HUES6 (cell line): ENCODE data around the gene PSEN2.

ENCODE experiments used
- H3K27ac ChIP-seq: 2 replicates; pipeline ENCODE4 v1.7.0; 2013; ENCODE audit warnings: low read depth, mild to moderate bottlenecking, low read length, inconsistent platforms
- H3K27me3 ChIP-seq: 2 replicates; pipeline ENCODE4 v1.6.1; 2013; ENCODE audit warnings: low read length; ENCODE audit not compliant: control insufficient read depth, insufficient read depth
- H3K36me3 ChIP-seq: 2 replicates; pipeline ENCODE4 v1.6.1; 2013; ENCODE audit warnings: low read length; ENCODE audit not compliant: control insufficient read depth, insufficient read depth
- H3K4me1 ChIP-seq: 2 replicates; pipeline ENCODE4 v1.6.1; 2013; ENCODE audit warnings: low read length; ENCODE audit not compliant: control insufficient read depth, insufficient read depth
- H3K4me3 ChIP-seq: 2 replicates; pipeline ENCODE4 v1.5.1; 2013; ENCODE audit warnings: low read depth, low read length
- H3K9ac ChIP-seq: one replicate; pipeline ENCODE4 v1.6.1; 2013; ENCODE audit warnings: mild to moderate bottlenecking, low read length
- H3K9me3 ChIP-seq: 2 replicates; pipeline ENCODE4 v1.6.1; 2013; ENCODE audit warnings: low read depth, low read length; ENCODE audit not compliant: control insufficient read depth, insufficient read depth

The PSEN2 gene

DNA sequence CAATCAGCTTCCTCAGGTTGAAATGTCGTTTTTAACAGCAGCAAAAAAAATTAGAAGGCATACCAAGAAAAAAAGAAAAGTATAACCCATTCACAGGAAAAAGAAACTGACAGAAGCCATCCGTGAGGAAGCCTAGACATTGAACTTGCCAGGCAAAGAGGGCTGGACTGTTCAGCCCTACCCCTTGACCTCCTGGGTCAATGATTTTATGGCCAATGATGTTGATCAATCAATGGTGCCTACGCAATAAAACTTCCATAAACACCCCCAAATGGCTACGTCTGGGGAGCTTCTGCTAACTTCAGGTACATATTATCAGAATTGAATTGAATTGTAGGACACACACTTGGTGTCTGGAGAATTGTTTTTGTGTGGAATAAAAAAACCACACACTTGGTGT, 4.8 kb upstream of the PSEN2 start:
- Histone ChIP-seq H3K36me3 (no peaks in the 10 kb centered on the region), H3K27ac (no peak overlapping the region), H3K4me3 (no peak overlapping the region), H3K27me3 (no peaks in the 10 kb centered on the region), H3K4me1 (peaks cover 31% of the 10 kb centered on the region), H3K9me3 (no peaks in the 10 kb centered on the region), H3K9ac (no peak overlapping the region)

DNA sequence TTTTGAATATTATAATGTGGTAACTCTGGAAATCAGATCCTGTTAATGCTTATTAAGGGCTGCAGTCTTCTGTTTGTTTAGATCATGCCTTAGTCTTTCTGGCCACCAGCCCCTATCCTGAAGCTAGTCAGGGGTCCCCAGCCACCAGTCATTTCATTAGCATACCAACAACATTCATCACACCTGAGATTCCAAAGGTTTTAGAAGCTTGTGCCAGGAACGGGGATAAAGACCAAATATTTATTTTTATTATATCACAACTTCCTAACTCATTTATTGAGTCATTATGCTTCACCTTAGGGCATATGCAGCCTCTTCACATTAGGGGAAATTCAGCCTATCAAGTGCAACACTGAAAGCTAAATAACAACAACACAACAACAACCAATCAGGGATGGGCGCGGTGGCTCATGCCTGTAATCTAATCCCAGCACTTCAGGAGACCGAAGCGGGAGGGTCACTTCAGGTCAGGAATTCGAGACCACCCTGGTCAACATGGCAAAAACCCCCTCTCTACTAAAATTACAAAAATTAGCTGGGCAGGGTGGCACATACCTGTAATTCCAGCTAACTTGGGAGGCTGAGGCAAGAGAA, 2.9 kb upstream of the PSEN2 start:
- H3K9ac ChIP-seq = no peak overlapping the region
- H3K9me3 ChIP-seq = no peaks in the 10 kb centered on the region
- peaks cover 38% of the 10 kb centered on the region for H3K4me1 ChIP-seq
- no peaks in the 10 kb centered on the region for H3K36me3 ChIP-seq
- no peak overlapping the region for H3K4me3 ChIP-seq
- H3K27ac ChIP-seq = no peak overlapping the region
- H3K27me3 ChIP-seq = peaks cover 10% of the 10 kb centered on the region

DNA sequence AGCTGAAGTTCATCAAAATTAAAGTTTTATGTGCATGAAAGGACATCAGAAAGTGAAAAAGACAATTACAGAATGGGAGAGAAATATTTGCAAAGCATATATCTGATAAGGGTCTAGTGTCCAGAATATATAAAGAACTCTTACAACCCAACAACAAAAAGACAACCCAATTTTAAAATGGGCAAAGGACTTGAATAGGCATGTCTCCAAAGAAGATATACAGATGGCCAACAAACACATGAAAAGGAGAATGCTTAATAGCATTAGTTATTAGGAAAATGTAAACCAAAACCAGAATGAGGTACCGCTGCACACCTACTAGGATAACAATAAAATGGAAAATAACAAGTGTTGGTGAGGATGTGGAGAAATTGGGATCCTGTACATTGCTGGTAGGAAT, 1.7 kb upstream of the PSEN2 start:
- Histone ChIP-seq H3K36me3 (no peaks in the 10 kb centered on the region), H3K9me3 (no peaks in the 10 kb centered on the region), H3K27me3 (peaks cover 10% of the 10 kb centered on the region), H3K4me3 (no peak overlapping the region), H3K27ac (no peak overlapping the region), H3K9ac (no peak overlapping the region), H3K4me1 (peaks cover 29% of the 10 kb centered on the region)

DNA sequence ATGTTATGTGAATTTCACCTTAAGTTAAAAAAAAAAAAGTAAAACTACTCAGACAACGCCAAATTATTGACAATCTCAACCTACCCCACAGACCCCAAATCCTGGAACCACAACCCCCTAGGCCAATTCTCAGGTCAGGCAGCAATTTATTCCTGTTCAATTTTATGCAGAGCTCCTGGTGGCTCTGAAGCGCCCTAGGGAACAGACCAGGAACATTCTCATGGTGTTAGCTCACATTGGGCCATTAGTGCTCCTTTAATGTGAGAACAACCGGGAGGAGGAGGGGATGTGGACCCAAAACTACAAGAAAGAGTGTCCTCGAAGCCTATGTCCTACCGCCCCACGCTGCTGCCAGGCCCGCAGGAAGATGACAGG, 403 bp upstream of the PSEN2 start:
- H3K27ac ChIP-seq = no peak overlapping the region
- no peaks in the 10 kb centered on the region for H3K36me3 ChIP-seq
- peaks cover 10% of the 10 kb centered on the region for H3K27me3 ChIP-seq
- H3K4me3 ChIP-seq = peak overlapping the region; percentile 66
- no peak overlapping the region for H3K9ac ChIP-seq
- no peaks in the 10 kb centered on the region for H3K9me3 ChIP-seq
- H3K4me1 ChIP-seq = peaks cover 38% of the 10 kb centered on the region

DNA sequence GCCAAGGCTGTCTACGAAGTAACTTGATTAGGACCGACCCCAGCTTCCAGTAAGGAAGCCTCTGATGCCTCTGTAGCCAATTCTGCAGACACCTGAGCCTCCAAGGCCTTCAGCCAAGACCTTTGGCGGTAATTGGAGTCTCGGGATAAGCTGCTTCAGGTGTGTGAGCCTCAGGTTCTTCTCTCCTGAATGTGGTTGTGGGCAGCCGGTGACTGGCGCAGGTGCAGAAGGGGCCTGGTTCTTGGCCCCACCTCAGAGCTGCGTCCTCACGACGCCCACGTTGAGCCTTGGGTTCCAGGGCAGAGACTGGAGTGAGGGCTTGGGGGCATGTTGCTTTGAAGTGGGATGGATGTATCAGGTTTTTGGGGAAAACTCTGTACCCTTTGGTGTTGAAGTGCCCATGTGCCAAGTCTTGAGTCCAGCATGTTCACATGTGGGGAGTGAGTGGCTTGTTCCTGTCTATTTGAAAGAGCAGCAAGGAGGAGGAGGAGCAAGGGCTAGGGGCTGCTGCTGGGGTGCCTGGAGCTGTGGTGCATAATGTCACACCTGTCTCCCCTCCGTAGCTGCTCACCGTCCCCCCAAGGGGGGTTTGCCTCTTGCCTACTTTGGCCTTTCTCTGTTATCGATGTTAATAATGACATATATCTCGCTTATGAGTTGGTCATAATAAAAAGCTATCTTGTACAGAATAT, 1.4 kb downstream of the PSEN2 start:
- H3K4me1 ChIP-seq = peaks cover 50% of the 10 kb centered on the region
- peaks cover 8% of the 10 kb centered on the region; the same call in 1 of the 2 replicates for H3K36me3 ChIP-seq
- peaks cover 10% of the 10 kb centered on the region for H3K27me3 ChIP-seq
- H3K4me3 ChIP-seq = peak overlapping the region; percentile 66
- no peak overlapping the region for H3K9ac ChIP-seq
- no peaks in the 10 kb centered on the region for H3K9me3 ChIP-seq
- H3K27ac ChIP-seq = no peak overlapping the region

DNA sequence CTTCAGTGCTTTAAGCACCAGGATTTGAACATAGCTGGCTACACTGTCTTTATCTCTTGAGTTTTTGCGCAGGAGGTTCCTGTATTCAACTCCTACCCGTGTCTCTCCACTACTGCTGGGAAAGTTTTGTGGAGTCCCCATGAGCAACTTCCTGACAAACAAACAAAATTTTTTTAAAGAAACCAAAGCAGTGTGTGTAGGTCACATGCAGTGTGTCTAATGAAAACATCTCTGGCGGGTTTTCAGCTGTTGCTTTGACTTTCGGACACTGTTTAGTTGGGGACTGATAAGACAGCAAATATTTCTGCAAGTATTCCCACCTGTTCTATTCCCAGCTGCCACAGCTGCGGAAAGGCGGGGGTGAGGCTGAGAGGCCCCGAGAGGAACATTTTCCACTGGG, 2.0 kb downstream of the PSEN2 start:
- H3K27ac ChIP-seq = no peak overlapping the region
- H3K36me3 ChIP-seq = peaks cover 13% of the 10 kb centered on the region
- no peak overlapping the region for H3K9ac ChIP-seq
- H3K9me3 ChIP-seq = no peaks in the 10 kb centered on the region
- H3K4me1 ChIP-seq = peaks cover 49% of the 10 kb centered on the region
- peaks cover 10% of the 10 kb centered on the region for H3K27me3 ChIP-seq
- no peak overlapping the region for H3K4me3 ChIP-seq

DNA sequence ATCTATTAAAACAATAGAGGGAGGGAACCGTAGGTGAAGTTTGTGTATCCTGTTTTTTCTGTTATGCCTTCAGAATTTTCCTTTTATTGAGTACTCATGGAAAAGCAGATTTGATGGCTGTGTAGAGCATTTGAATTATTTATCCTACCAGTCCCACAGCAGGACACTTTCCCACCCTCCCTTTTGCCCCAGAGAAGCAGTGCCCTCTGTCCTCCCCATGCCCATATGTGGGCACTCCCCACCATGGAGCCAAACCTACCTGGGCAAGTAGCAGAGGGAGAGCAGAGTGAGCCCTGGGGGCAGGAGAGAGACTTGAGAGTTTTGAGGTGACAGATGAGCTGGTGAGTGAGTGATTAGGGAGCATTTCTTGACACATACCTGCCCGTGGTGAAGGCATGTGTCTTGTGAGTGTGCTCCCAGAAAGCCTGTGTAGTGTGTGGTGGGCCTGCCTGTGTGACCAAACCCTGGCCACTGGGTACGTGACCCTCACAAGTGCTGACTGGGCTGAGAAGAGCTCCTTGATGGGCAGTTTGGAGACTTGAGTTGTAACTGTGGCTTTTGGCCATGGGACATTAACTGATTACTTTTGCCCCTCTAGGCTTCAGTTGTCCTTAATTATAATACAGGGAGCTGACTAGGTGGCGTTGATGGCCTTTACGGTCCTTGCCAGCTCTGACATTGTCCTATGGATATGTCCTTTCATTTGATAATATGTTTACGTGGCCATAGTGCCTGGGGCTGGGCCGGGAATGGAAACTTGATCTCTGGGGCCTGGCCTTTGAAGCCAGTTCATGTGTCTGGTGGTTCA, 3.6 kb downstream of the PSEN2 start:
- Histone ChIP-seq H3K4me1 (peaks cover 42% of the 10 kb centered on the region), H3K36me3 (peaks cover 20% of the 10 kb centered on the region), H3K27ac (no peak overlapping the region), H3K9ac (no peak overlapping the region), H3K9me3 (no peaks in the 10 kb centered on the region), H3K4me3 (no peak overlapping the region), H3K27me3 (peaks cover 10% of the 10 kb centered on the region)

DNA sequence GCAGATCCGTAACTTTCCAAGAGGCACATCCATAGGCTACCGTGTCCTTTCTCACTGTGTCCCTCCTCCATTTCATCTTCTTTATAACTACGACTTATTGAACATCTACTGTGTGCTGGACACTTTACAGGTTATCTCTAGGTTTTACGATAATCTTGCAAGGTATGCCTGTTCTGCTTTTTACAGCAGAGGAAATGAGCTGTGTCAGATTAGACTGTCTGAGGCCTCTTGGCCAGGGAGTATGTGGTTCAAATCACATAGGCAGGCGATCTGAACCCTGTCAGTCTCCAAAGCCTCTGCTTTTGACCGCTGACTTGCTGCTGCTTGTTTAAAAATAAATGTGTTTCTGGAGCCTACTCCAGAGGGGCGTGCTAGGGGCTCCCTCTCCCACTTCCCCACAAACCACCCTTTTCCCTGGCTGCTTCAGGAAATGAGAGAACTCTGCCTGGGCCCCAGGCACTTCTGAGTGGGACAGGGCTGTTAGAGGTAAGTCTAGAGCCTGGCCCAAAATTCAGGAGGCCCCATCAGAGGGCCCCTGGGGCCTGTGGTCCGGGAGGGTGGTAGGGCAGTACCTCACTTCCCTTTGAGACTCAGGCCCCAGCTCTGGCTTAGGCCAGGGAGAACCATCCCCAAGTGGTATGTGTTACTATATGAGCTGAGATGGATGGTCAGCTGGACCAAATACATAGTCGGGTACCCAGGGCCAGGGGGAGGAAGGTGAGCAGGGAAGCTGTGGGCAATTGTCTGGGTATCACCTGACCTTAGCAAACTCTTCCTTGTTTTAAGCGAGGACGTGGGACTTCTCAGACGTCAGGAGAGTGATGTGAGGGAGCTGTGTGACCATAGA, 4.4 kb downstream of the PSEN2 start:
- no peak overlapping the region for H3K27ac ChIP-seq
- H3K4me1 ChIP-seq = peaks cover 41% of the 10 kb centered on the region
- H3K36me3 ChIP-seq = peaks cover 26% of the 10 kb centered on the region
- H3K4me3 ChIP-seq = no peak overlapping the region
- H3K9ac ChIP-seq = no peak overlapping the region
- no peaks in the 10 kb centered on the region for H3K9me3 ChIP-seq
- H3K27me3 ChIP-seq = peaks cover 10% of the 10 kb centered on the region

DNA sequence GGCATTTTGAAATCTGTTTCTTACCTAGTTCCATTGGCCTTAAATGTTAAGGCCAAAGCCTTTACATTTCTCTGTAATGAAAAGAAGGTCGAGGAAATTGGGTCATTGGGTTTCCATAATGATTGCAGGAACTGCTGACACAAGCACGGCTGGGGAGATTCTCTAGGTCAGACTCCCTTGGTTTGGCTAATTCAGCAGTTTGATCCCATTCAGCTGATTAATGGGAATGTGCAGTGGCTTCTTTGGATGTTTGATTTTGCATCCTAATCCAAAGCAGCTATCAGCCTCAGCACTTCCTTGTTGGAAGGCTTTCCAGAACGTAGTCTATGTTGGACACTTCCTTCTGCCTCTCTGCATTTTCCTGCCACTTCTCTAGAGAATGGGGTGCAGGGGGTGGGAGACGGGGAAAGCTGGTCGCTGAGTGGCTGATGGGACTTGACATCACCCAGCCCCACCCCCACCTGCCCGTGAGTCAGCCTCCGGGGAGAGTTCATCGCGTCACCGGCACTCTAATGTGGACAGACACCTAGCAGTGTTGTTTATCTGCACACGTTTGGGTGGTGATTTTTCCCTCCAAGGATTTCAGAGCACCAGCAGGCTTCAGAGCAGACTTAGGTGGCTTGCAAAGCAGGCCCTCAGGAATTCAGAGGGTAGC, 5.4 kb downstream of the PSEN2 start:
- Histone ChIP-seq H3K9me3 (no peaks in the 10 kb centered on the region), H3K27ac (no peak overlapping the region), H3K36me3 (peaks cover 32% of the 10 kb centered on the region), H3K4me3 (no peak overlapping the region), H3K9ac (no peak overlapping the region), H3K4me1 (peaks cover 37% of the 10 kb centered on the region), H3K27me3 (peaks cover 10% of the 10 kb centered on the region)

DNA sequence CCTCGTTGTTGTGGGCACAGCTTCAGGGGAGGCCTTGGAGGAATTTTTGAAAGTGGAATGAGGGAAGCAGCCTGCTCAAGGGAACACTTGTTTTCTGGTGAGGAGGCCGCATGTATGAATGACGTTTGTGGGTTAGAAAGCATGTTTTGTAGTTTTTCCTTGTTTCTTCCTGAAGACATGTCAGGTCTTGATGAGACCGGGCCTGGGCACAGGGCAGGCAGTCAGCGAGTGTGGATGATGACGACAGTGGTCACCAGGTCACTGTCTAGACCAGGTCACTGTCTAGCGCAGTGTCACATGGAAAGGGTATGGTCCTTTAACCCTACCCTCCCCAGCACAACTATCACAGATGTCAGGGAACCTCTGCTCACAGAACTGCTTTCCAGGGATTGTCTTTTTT, 7.3 kb downstream of the PSEN2 start:
- H3K27ac ChIP-seq = no peak overlapping the region
- no peak overlapping the region for H3K9ac ChIP-seq
- H3K27me3 ChIP-seq = no peaks in the 10 kb centered on the region
- H3K4me3 ChIP-seq = no peak overlapping the region
- H3K9me3 ChIP-seq = no peaks in the 10 kb centered on the region
- peaks cover 51% of the 10 kb centered on the region for H3K36me3 ChIP-seq
- peaks cover 28% of the 10 kb centered on the region for H3K4me1 ChIP-seq
